Small intestine (tissue), 7 donors: ENCODE measurements around the gene ZNF525. TPM values are rescaled to one million over a fixed set of nuclear protein-coding genes. Genes with fewer than 3 reads are reported as not detected.
"Not testable (repeated sequence)": the region's sequence is repeated elsewhere in the genome, so short reads cannot be mapped to it uniquely, and the experiment has no call there.

Experiments
- DNase-seq, 2 donors: peaks; one replicate each; pipeline versions ENCODE4 v3.0.0 to v3.0.0-alpha.2; 2013
- FAIRE-seq: peaks from 2 replicates; lab custom pipeline; 2012; peaks lifted over from hg19 to GRCh38; lab: Jason Lieb, UNC
- H3K27ac ChIP-seq, 3 donors: one replicate each; pipeline ENCODE4 v1.5.1; 2013; ENCODE audit warnings: low read length in 2 of 3, mild to moderate bottlenecking in 2 of 3, control low read depth in 1 of 3, inconsistent platforms in 1 of 3, low read depth in 1 of 3, moderate library complexity in 1 of 3
- H3K27me3 ChIP-seq, 3 donors: one replicate each; pipeline ENCODE4 v1.6.1; 2013; ENCODE audit warnings: low read length in 3 of 3, inconsistent platforms in 1 of 3; ENCODE audit not compliant: control insufficient read depth in 3 of 3, insufficient read depth in 3 of 3
- H3K36me3 ChIP-seq, 3 donors: one replicate each; pipeline ENCODE4 v1.6.1; 2013; ENCODE audit warnings: low read length in 3 of 3, inconsistent platforms in 1 of 3, low read depth in 1 of 3, mild to moderate bottlenecking in 1 of 3, moderate library complexity in 1 of 3; ENCODE audit not compliant: control insufficient read depth in 3 of 3, insufficient read depth in 2 of 3
- H3K4me1 ChIP-seq, 3 donors: one replicate each; pipeline ENCODE4 v1.6.1; 2013; ENCODE audit warnings: low read length in 2 of 3, inconsistent platforms in 1 of 3, low read depth in 1 of 3, mild to moderate bottlenecking in 1 of 3, moderate library complexity in 1 of 3; ENCODE audit not compliant: control insufficient read depth in 3 of 3, insufficient read depth in 2 of 3
- H3K4me3 ChIP-seq, 3 donors: one replicate each; pipeline ENCODE4 v1.5.1; 2013; ENCODE audit warnings: low read length in 3 of 3, control low read depth in 1 of 3, inconsistent platforms in 1 of 3, low read depth in 1 of 3, mild to moderate bottlenecking in 1 of 3, moderate library complexity in 1 of 3
- H3K9me3 ChIP-seq, 2 donors: one replicate each; pipeline ENCODE4 v1.6.1; 2013; ENCODE audit warnings: low read depth in 1 of 2, low read length in 1 of 2; ENCODE audit not compliant: control insufficient read depth in 2 of 2, insufficient read depth in 1 of 2
- WGBS, 3 donors: extraction: QIAGEN DNeasy Blood & Tissue Kit; methylation state at CpG; one replicate each; pipeline ENCODE4 v1.1.7; 2013; 5-methylcytosine and 5-hydroxymethylcytosine counted together
- polyA plus RNA-seq, 4 donors: library from polyadenylated mRNA; stranded (reverse) in 3 of 4; unstranded in 1 of 4; fragments of 200-250 nt in 3 of 4; fragments of 120-200 nt in 1 of 4; gene quantifications; one replicate each; pipeline versions ENCODE4 v1.2.1 to v1.2.3, GENCODE V29; 2013
- donor health status: healthy with polysubstance abuse.
- donor health status: control.
- donor health status: control.
- donor health status: Bipolar disorder and iron deficiency.
- donor health status: healthy.

Gene ZNF525
- polyA plus RNA-seq, 4 donors, result 2.4 to 19.3 (median 4.3) TPM

DNA sequence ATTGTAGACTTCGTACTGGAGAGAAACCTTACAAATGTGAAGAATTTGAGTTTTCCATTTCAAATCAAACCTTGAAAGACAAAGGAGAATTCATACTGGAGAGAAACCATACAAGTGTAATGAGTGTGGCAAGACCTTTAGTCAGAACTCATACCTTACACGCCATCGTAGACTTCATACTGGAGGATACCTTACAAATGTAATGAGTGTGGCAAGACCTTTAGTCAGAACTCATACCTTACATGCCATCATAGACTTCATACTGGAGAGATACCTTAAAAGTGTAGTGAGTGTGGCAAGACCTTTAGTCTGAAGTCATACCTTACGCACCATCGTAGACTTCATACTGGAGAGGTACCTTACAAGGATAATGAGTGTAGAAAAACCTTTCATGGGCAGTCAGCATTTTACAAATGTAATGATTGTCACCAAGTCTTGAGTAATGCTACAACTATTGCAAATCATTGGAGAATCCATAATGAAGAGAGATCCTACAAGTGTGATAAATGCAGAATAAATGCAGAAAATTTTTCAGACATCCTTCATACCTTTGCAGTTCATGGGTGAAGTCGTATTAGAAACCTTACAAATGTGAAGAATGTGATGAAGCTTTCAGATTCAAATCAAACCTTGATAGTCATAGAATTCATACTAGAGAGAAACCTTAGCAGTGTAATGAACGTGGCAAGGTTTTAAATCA lies 44.1 kb downstream of the ZNF525 start:
- FAIRE-seq (no peak), DNase-seq (no peak)
- Histone ChIP-seq H3K4me1 (no peaks in the 10 kb centered on the region), H3K4me3 (no peak overlapping the region), H3K9me3 (peaks cover 3 to 57% of the 10 kb centered on the region in 2 donors), H3K27ac (no peak overlapping the region), H3K27me3 (no peaks in the 10 kb centered on the region), H3K36me3 (peaks cover 12 to 26% (median 13%) of the 10 kb centered on the region in 3 donors)
- WGBS, 3 donors, result 91 to 92% (median 92%) methylated on average over 7 of the region's 7 CpGs

DNA sequence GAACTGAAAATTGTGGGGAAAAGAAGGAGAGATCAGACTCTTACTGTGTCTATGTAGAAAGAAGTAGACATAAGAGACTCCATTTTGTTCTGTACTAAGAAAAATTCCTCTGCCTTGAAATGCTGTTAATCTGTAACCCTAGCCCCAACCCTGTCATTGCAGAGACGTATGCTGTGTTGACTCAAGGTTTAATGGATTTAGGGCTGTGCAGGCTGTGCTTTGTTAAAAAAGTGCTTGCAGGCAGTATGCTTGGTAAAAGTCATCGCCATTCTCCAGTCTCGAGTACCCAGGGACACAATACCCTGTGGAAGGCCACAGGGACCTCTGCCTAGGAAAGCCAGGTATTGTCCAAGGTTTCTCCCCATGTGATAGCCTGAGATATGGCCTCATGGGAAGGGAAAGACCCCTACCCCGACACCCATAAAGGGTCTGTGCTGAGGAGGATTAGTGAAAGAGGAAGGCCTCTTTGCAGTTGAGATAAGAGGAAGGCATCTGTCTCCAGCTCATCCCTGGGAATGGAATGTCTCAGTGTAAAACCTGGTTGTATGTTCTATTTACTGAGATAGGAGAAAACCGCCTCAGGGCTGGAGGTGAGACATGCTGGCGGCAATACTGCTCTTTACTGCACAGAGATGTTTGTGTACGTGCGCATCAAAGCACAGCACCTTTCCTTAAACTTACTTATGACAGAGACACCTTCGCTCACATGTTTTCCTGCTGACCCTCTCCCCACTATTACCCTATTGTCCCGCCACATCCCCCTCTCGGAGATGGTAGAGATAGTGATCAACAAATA lies 55.2 kb downstream of the ZNF525 start:
- H3K27ac ChIP-seq, H3K27me3 ChIP-seq, H3K4me3 ChIP-seq, H3K4me1 ChIP-seq, H3K9me3 ChIP-seq, H3K36me3 ChIP-seq, FAIRE-seq: not testable (repeated sequence)
- WGBS, 3 donors, result 60 to 69% (median 64%) methylated on average over 11 of the region's 11 CpGs
- DNase-seq, result peak in 1 of 2 donors; percentile 20

DNA sequence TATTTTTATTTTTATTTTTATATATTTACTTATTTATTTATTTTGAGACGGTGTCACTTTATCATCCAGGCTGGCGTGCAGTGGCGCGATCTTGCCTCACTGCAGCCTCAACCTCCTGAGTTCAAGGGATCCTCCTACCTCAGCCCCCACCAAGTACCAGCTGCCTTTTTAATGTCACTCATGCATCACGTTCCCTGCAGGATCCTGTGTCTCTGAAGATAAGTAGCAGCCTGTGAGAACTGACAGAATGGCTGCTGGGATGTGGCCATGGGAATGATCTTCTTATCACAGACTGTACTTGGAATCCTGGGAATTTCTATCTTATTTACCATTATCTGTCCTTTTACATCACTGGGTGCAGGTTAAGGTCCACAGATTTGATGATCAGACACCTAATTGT lies 57.0 kb downstream of the ZNF525 start:
- 84 to 89% (median 84%) methylated on average over 5 of the region's 5 CpGs for WGBS, 3 donors
- FAIRE-seq (no peak), DNase-seq (no peak)
- peaks cover 0 to 5% of the 10 kb centered on the region in 2 donors for H3K9me3 ChIP-seq
- no peaks in the 10 kb centered on the region for H3K4me1 ChIP-seq
- no peaks in the 10 kb centered on the region for H3K27me3 ChIP-seq
- no peak overlapping the region for H3K4me3 ChIP-seq
- no peaks in the 10 kb centered on the region for H3K36me3 ChIP-seq
- no peak overlapping the region for H3K27ac ChIP-seq

DNA sequence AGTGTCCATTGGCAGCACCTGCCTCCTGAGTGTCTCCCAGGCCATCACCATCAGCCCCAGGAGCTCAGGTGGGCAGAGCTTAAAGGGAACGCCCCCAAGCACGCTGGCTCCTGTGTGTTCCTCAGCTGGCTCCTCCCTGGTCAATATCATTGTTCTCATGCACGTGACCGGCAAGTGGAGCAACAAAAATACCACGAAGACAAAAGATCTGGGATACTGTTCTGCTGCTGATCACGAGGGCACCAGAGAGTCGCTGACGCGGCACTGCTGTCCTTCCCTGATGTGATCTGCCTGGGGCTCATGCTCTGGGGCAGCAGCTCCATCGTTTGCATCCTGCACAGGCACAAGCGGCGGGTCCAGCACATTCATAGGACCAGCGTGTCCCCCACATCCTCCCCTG lies 57.6 kb downstream of the ZNF525 start:
- not testable (repeated sequence) for H3K9me3 ChIP-seq, H3K4me1 ChIP-seq, H3K4me3 ChIP-seq, DNase-seq, H3K27me3 ChIP-seq, H3K27ac ChIP-seq, FAIRE-seq, H3K36me3 ChIP-seq
- 17 to 41% (median 33%) methylated on average over 4 to 11 of the region's 13 CpGs for WGBS, 3 donors

DNA sequence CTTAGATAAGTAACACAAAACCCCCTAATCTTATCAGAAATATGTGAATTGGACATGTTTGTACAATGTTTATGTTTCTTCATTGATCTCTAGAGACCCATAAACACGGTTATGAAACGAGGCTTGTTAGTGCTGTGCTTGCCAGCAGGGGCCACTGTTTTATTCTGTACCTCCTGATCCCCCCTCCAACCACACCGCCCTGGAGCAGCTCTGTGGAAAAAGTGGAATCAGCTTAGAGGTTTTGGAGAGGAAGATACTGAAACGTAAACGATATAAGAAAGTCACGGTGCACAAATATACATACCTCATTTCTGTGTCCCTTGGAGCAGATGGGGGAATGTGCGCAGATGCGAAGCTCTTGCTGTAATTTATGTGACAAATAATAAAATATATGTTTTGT lies 58.2 kb downstream of the ZNF525 start:
- not testable (repeated sequence) for FAIRE-seq

DNA sequence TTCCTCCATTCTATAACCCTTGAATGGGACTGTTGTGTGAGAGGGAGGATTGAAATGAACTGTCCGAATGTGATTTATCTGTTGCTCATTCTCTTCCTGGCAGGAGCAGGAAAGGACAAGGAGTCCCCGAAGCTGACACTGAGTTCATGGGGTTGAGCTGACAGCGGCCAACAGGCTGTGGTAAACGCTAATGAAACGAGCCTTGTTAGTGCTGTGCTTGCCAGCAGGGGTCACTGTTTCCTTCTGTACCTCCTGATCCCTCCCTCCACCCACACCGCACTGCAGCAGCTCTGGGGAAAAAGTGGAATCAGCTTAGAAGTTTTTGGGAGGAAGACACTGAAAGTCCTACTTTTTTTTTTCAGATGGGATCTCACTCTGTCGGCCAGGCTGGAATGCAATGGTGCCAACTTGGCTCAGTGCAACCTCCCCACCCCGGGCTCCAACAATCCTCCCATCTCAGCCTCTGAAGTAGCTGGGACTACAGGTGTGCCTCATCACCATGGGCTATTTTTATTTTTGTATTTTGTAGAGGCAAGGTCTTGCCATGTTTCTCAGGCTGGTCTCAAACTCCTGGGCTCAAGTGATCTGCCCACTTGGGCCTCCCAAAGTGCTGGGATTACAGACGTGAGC lies 59.6 kb downstream of the ZNF525 start:
- Histone ChIP-seq H3K27ac (no peak overlapping the region), H3K9me3 (no peaks in the 10 kb centered on the region), H3K36me3 (no peaks in the 10 kb centered on the region), H3K4me1 (no peaks in the 10 kb centered on the region), H3K27me3 (no peaks in the 10 kb centered on the region), H3K4me3 (no peak overlapping the region)
- 22 to 32% (median 28%) methylated on average over 9 of the region's 9 CpGs for WGBS, 3 donors
- DNase-seq (peak; percentile 70 to 87), FAIRE-seq (no peak)

More for the DNA sequence above, 58.2 kb downstream of the ZNF525 start:
- H3K4me3 ChIP-seq, H3K36me3 ChIP-seq, H3K4me1 ChIP-seq, H3K9me3 ChIP-seq, H3K27me3 ChIP-seq, H3K27ac ChIP-seq: not testable (repeated sequence)
- 51 to 69% (median 65%) methylated on average over 7 to 8 of the region's 8 CpGs for WGBS, 3 donors
- DNase-seq, result peak in 1 of 2 donors; percentile 33

DNA sequence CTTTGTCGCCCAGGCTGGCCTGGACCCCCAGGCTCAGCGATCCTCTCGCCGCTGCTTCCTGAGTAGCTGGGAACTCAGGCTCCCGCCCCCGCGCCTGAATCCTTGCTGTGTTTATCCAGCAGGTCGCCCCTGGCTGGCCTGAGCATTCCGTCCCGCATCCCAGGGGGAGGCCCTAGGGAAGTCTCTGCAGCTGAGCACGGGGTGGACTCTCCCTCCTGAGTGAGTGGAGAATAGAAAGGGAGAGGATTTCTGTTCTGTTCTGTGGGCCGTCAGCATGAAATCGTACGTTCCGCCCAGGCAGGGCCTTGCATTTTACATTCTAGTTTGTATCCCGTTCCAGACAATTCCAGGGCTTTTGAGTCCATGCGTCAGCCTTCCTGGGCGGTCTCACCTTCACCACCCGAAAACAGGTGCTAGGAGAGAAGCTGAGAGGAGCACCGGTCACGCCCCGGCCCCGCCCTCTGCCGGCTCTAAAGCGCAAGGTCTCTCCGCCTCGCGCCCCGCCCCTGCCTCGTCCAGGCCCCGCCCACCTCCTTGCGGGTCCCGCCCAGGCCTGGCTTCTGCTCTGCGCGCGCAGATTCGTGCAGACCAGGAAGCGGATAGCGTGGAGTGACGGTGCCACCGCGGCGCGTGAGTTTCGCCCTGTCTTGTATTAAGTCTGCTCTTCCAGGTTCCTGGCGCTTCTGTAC lies 66.0 kb downstream of the ZNF525 start, which contains the start of gene ZNF761:
Gene ZNF761, plus strand, starts transcription at position 586 of the 689 bp plus-strand sequence. CDS start 15,285 bp downstream, outside the sequence.
- Histone ChIP-seq H3K27me3 (no peaks in the 10 kb centered on the region), H3K4me3 (peak within 1 kb of the TSS; percentile 76 to 78 (median 78)), H3K27ac (peak within 1 kb of the TSS; percentile 91 to 96 (median 93)), H3K9me3 (peaks cover 0 to 3% of the 10 kb centered on the region in 2 donors), H3K4me1 (peaks cover 0 to 6% (median 0%) of the 10 kb centered on the region in 3 donors), H3K36me3 (peaks cover 0 to 5% (median 0%) of the 10 kb centered on the region in 3 donors)
- WGBS, 3 donors, result 2 to 5% (median 3%) methylated on average over 45 to 46 of the region's 46 CpGs
- no peak for FAIRE-seq
- peak; percentile 96 to 98 for DNase-seq
